Prostate gland (tissue), 2 donors: ENCODE results near the gene EIF4H. TPM values are rescaled to one million over a fixed set of nuclear protein-coding genes. Genes with fewer than 3 reads are reported as not detected.
"Not testable (repeated sequence)": the region's sequence is repeated elsewhere in the genome, so short reads cannot be mapped to it uniquely, and the experiment has no call there.

ENCODE experiments used
- DNase-seq: peaks from one replicate; pipeline ENCODE4 v3.0.0-alpha.2; 2019; ENCODE audit warnings: low spot score
- H3K27ac ChIP-seq, 2 donors: fragments of 200-600 bp; sonication (generic); 2 replicates each; pipeline ENCODE4 v1.5.1; 2017 to 2019
- H3K27me3 ChIP-seq: fragments of 200-600 bp; sonication (generic); replicated peaks from 2 replicates; pipeline ENCODE4 v1.5.1; 2019; ENCODE audit not compliant: insufficient read depth
- H3K36me3 ChIP-seq, 2 donors: fragments of 200-600 bp; sonication (generic); 1 replicate in 1 of 2; 2 replicates in 1 of 2; pipeline versions ENCODE4 v1.5.1 to v1.8.1; 2017 to 2019
- H3K4me1 ChIP-seq: fragments of 200-600 bp; sonication (generic); replicated peaks from 2 replicates; pipeline ENCODE4 v1.5.1; 2019
- H3K4me3 ChIP-seq, 2 donors: fragments of 200-600 bp; sonication (generic); 2 replicates each; pipeline ENCODE4 v1.5.1; 2017 to 2019
- H3K9me3 ChIP-seq: fragments of 200-600 bp; sonication (generic); 2 replicates; pipeline ENCODE4 v1.5.1; 2017
- POLR2A ChIP-seq: fragments of 450-650 bp; IDR thresholded peaks from one replicate; pipeline ENCODE4 v1.6.1; 2016; ENCODE audit warnings: antibody characterized with exemption, mild to moderate bottlenecking
- POLR2AphosphoS5 ChIP-seq: sonication (generic); formaldehyde crosslinking; IDR thresholded peaks from one replicate; pipeline ENCODE4 v1.6.1; 2017; ENCODE audit warnings: antibody characterized with exemption
- WGBS: methylation state at CpG from one replicate; pipeline ENCODE4 v1.1.5; 2018; 5-methylcytosine and 5-hydroxymethylcytosine counted together
- intact Hi-C: fragments of 100-400 bp; cut with DNase I; formaldehyde crosslinking; loops from one replicate; pipeline ENCODE4 v1.14.2; 2022
- total RNA-seq, 2 donors: library from RNA; depleted of rRNA; stranded (reverse); fragments of >200 nt; gene quantifications; one replicate each; pipeline ENCODE4 v1.1.0, GENCODE V29; 2016
- TF ChIP-seq, protein P1 (sequence below), 4 experiments: fragments of 200-600 bp in 2 of 4; fragments of 450-650 bp in 2 of 4; sonication (generic) in 2 of 4; IDR thresholded peaks; 1 replicate in 3 of 4; 2 replicates in 1 of 4; pipeline ENCODE4 v1.5.1; 2016 to 2019; ENCODE audit warnings: antibody characterized with exemption in 4 of 4, mild to moderate bottlenecking in 2 of 4, moderate library complexity in 2 of 4

The EIF4H gene
- total RNA-seq, 2 donors from 2014 or later: 199 to 252 TPM

GRCh38 chr7:74206589-74207120 lies 32.5 kb downstream of the EIF4H start:
- Histone ChIP-seq H3K27ac (no peak overlapping the region), H3K9me3 (no peaks in the 10 kb centered on the region), H3K27me3 (no peaks in the 10 kb centered on the region), H3K4me3 (no peak overlapping the region), H3K4me1 (no peaks in the 10 kb centered on the region), H3K36me3 (no peaks in the 10 kb centered on the region)
- TF ChIP-seq POLR2A (no peak), POLR2AphosphoS5 (peak; percentile 67)
- TF ChIP-seq, protein P1, sequence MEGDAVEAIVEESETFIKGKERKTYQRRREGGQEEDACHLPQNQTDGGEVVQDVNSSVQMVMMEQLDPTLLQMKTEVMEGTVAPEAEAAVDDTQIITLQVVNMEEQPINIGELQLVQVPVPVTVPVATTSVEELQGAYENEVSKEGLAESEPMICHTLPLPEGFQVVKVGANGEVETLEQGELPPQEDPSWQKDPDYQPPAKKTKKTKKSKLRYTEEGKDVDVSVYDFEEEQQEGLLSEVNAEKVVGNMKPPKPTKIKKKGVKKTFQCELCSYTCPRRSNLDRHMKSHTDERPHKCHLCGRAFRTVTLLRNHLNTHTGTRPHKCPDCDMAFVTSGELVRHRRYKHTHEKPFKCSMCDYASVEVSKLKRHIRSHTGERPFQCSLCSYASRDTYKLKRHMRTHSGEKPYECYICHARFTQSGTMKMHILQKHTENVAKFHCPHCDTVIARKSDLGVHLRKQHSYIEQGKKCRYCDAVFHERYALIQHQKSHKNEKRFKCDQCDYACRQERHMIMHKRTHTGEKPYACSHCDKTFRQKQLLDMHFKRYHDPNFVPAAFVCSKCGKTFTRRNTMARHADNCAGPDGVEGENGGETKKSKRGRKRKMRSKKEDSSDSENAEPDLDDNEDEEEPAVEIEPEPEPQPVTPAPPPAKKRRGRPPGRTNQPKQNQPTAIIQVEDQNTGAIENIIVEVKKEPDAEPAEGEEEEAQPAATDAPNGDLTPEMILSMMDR (IDR thresholded peaks at IDR 0.05): peak; percentile 96 to 99 (median 97)
- 20% methylated on average over 21 of the region's 23 CpGs for WGBS
- peak; percentile 79 for DNase-seq
- intact Hi-C loops: loop anchor here (2.0 to 10.0 kb wide), 2 partner anchors 194 to 342 kb away; partner anchors contain the start of gene TMEM270

- H3K27ac ChIP-seq: no peak overlapping the region
- no peaks in the 10 kb centered on the region for H3K36me3 ChIP-seq
- WGBS: 87% methylated on average over 11 of the region's 11 CpGs
- no peaks in the 10 kb centered on the region for H3K4me1 ChIP-seq
- TF ChIP-seq, protein P1 (IDR thresholded peaks at IDR 0.05): no peak
- TF ChIP-seq POLR2AphosphoS5 (no peak), POLR2A (no peak)
- no peak overlapping the region for H3K4me3 ChIP-seq
- DNase-seq: no peak
- H3K27me3 ChIP-seq: no peaks in the 10 kb centered on the region
- intact Hi-C loops: loop anchor here (2.0 to 10.0 kb wide), 2 partner anchors 193 to 343 kb away; partner anchors contain the start of gene TMEM270
- H3K9me3 ChIP-seq: no peaks in the 10 kb centered on the region
Measured at GRCh38 chr7:74207586-74207985, 33.4 kb downstream of the EIF4H start.

GRCh38 chr7:74208241-74208640 lies 34.1 kb downstream of the EIF4H start:
- intact Hi-C loops: loop anchor here (10.0 kb wide), 1 partner anchor 343 kb away; the partner anchor contains the start of gene TMEM270
- WGBS: 88% methylated on average over 7 of the region's 7 CpGs
- DNase-seq: not testable (repeated sequence)

DNA sequence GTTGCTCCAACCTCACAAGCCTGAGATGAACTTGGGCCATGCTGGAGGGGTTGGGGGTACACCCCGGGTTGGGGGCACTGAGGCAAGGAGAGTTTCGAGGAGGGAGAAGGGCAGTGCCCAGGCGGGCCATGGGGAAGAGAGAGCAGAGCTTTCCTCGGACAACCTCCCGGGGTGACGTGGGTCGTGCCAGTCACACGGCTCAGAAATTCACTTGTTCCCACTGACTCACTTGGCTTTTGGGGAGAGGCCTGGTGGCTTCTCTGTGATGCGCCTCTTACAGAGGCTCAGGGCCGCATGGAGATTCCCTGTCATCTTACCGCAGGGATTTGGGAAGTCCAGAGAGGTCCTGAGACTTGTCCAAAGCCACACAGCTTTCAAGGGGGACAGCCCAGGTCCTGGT lies 38.5 kb downstream of the EIF4H start:
- H3K36me3 ChIP-seq: no peaks in the 10 kb centered on the region
- H3K27me3 ChIP-seq: no peaks in the 10 kb centered on the region
- H3K4me1 ChIP-seq: no peaks in the 10 kb centered on the region
- 90% methylated on average over 11 of the region's 11 CpGs for WGBS
- no peak for DNase-seq
- no peak overlapping the region for H3K27ac ChIP-seq
- intact Hi-C loops: no loop called here
- TF ChIP-seq, protein P1 (IDR thresholded peaks at IDR 0.05): no peak
- TF ChIP-seq POLR2A: no peak
- no peak for TF ChIP-seq POLR2AphosphoS5
- H3K4me3 ChIP-seq: no peak overlapping the region
- no peaks in the 10 kb centered on the region for H3K9me3 ChIP-seq

More at GRCh38 chr7:74208241-74208640, 34.1 kb downstream of the EIF4H start:
- not testable (repeated sequence) for H3K36me3 ChIP-seq, H3K27ac ChIP-seq, H3K4me3 ChIP-seq, H3K4me1 ChIP-seq, H3K27me3 ChIP-seq, H3K9me3 ChIP-seq

DNA sequence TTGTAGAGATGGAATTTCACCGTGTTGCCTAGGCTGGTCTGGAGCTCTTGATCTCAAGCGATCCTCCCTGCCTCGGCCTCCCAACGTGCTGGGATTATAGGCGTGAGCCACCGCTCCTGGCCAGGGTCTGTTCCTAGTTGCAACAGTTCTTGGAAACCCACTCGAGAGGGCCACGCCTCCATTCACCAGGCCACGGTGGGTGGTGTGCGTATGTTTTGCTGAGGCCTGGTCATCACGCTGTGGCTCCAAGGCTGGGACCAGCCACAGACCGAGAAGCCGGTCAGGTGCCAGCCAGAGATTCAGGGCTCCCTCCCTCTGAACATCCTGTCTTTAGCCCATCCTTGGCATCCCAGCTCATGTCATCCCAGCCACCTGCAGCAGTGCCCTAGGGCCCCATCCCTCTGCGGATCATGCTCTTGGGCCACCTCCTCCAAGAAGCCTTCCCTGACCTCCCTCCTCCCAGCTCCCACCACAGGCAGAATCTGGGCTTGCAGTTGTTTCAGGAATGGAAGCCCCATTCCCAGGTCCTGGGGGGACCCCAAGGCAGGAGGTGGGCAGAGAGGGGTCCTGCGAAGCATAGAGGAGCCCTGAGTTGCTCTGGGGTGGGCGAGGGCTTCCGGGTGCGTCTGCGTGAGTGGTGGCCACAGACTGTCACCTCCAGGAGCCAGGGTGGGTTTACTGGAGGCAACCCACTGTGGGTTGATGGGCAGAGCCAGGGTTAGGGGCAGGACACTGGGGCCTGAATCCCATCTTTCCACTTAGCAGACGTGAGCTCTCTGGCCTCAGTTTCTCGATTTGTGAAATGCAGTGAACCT lies 40.9 kb downstream of the EIF4H start:
- TF ChIP-seq POLR2A: no peak
- TF ChIP-seq, protein P1 (IDR thresholded peaks at IDR 0.05): no peak
- TF ChIP-seq POLR2AphosphoS5: no peak
- intact Hi-C loops: no loop called here

More for the DNA sequence above, 40.9 kb downstream of the EIF4H start:
- WGBS: 87% methylated on average over 21 of the region's 21 CpGs
- no peak for DNase-seq
- Histone ChIP-seq H3K4me3 (no peak overlapping the region), H3K4me1 (no peaks in the 10 kb centered on the region), H3K9me3 (no peaks in the 10 kb centered on the region), H3K27ac (no peak overlapping the region), H3K27me3 (no peaks in the 10 kb centered on the region), H3K36me3 (no peaks in the 10 kb centered on the region)
